ENCODE data around the gene NSMCE4A.

- TF ChIP-seq, protein P1, sequence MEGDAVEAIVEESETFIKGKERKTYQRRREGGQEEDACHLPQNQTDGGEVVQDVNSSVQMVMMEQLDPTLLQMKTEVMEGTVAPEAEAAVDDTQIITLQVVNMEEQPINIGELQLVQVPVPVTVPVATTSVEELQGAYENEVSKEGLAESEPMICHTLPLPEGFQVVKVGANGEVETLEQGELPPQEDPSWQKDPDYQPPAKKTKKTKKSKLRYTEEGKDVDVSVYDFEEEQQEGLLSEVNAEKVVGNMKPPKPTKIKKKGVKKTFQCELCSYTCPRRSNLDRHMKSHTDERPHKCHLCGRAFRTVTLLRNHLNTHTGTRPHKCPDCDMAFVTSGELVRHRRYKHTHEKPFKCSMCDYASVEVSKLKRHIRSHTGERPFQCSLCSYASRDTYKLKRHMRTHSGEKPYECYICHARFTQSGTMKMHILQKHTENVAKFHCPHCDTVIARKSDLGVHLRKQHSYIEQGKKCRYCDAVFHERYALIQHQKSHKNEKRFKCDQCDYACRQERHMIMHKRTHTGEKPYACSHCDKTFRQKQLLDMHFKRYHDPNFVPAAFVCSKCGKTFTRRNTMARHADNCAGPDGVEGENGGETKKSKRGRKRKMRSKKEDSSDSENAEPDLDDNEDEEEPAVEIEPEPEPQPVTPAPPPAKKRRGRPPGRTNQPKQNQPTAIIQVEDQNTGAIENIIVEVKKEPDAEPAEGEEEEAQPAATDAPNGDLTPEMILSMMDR (conservative IDR thresholded peaks at IDR 0.05; ENCODE audit: low read length): no peak
- TF ChIP-seq EZH2phosphoT487 (IDR thresholded peaks at IDR 0.05; ENCODE audit: borderline replicate concordance): no peak
Measured at GRCh38 chr10:121999301-121999700, 24.3 kb upstream of the NSMCE4A start.

Data from Loucy (cell line).